ENCODE results near the gene MYO3B.

The MYO3B gene

GRCh38 chr2:170237572-170238120, 59.7 kb downstream of the MYO3B start:
- no peak for DNase-seq

DNA sequence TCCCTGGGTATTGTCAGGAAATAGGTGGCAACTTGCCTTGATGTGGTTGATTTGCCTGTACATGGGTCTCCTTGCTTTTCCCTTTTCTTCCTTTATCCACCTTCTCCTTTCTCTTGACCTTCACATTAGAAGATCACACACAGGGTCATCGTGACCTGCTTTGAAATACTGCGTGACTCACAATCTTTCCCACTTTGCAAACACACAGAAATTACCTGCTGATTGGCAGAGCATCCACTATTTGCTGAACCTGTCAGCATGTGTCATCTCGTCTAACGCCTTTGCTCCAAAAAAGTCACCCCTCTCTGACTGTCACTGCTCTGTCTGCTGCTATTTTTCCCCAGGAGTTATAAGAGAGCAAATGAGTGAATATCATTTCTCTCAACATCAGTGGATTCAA, 60.8 kb downstream of the MYO3B start:
- no peak for DNase-seq

GRCh38 chr2:170240629-170241028, 62.7 kb downstream of the MYO3B start:
- DNase-seq, result no peak

DNA sequence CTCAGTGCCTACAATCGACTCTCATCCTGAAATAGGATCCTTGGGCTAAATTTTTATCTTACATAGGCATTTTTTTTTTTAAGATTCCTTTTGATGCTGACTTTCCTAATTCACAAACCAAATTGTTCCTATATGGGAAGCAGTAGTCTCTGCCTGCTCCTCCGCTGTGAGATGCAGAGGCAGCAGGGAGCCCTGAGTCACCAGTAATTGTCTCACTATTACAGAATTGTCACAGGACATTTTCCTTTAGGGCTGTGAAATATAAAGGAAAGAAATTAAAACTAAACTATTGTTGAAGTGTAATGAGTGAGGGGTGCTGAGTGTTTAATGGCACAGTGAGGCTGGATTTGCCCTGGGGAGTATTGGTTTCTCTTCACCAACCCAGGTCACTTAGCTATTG, 63.8 kb downstream of the MYO3B start:
- DNase-seq, result no peak

DNA sequence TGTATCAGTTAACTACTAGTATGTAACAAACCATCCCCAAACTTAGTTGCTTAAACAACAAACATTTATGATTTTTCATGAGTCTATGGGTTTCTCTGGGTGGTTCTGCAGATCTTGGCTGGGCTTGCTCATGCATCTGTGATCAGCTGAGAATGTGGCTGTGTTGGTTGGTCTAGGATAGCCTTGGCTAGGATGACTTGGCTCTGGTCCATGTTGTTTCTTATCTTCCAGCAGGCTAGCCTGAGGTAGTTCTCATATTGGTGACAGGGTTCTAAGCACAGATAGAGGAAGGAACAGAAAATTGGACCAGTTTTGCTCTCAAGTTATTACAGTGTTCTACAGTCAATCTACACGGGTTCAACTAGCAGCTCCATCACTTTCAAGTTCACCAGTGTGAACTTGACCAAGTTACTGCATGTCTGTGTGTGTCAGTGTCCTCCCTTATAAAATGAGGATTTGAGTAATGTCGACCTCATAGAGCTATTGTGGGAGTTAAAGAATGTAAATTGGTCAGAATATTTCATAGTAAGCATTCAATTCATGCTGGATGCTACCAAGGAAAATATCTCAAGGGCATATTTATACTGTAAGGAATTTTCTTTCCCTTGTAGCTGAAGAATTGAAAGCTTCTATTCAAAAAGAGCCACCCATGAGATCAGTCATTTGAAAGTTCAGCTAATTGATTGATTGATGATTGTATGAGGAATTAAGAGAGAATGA, 65.3 kb downstream of the MYO3B start:
- DNase-seq, result no peak

DNA sequence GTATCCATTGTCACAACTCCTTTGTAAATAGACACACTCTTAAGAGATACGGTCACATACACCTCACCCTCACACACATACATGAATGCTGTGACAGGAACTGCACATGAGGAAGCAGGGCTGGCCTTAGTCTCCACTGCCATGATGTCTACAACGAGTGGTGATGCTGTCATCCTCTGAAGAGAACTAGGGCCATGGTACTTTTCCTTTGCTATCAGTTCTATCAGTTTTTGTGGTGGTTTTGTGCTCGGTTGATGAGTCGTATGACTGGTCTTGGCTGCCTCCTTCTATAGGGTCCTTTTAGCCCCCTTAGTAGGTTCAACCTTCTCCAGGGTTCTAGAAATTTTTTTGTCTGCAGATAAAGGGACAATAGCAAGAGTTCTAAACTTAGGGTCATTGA, 66.0 kb downstream of the MYO3B start:
- DNase-seq, result no peak

DNA sequence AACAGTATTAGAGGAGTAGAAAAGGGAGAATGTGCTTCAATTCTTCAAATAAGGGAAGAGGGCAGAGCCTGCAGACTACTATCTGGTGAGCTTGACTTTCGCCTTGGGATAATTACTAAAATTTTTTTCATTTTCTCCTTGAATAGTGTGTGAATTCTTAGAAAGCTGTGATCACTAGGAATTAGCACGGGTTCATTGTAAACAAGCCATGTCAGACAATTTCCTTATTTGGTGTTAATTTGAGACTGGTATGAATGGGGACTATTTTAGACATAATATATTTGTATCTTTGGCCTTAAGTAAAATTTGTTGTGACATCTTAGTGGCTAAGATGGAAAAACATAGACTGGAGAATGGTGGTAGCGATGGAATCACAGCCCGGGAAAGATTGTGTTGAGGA, 66.6 kb downstream of the MYO3B start:
- DNase-seq, result no peak

DNA sequence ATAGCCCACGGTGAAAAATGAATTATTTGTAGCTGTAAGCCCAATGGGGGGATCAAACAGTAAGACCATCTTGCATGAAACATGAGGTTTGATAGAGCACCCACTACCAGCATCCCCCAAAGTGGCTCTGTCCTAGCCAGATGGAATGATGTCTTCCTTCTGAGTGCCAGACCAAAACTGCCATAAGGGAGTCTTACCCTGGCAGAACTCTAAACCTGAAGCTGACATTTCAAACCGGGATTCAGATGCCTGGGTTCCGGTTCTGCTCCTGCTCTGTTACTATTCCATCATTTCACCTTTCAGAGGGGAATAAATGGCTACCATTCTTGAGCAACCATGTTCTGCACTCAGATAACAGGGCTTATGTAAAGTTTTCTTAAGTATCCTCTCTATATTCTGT, 67.4 kb downstream of the MYO3B start:
- no peak for DNase-seq

DNA sequence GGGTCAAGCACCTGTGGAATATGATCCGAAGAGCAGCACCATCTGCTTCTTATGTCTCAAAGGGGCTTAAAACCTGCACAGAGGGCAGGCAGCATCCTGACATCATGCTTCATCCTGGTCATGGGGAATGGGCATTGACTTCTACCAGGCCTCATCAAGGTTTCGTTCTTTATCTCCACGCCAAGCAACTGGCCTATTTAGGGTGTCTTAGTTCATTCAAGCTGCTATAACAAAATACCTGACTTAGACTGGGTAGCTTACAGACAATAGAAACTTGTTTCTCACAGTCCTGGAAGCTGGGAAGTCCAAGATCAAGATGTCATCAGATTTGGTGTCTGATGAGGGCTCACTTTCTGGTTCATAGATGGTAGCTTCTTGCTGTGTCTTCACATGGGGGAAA, 69.4 kb downstream of the MYO3B start:
- DNase-seq, result no peak

- no peak for DNase-seq
These were observed 70.0 kb downstream of the MYO3B start for GRCh38 chr2:170247882-170248393.

- DNase-seq, result no peak
These were observed 70.8 kb downstream of the MYO3B start for GRCh38 chr2:170248574-170249393.

DNA sequence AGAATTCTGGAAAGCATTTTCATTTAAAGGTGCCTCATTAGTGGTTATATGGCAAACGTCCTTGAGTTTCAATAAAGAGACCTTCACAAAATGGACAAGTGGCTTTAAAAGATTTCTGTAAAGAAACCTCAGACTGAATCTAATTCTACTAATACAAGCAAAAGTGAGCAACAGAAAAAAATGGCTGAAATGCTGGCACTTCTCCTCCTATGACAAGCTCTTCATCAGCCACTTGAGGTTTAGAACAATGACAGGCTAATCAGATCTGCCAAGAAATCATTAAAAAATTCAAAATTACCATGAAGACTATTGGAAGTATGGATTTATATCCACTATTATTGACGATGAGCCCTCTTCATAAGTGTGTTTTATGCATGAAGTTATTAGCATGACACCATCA, 71.8 kb downstream of the MYO3B start:
- no peak for DNase-seq

- DNase-seq, result no peak
These were observed 72.6 kb downstream of the MYO3B start for GRCh38 chr2:170250584-170250983.

- DNase-seq, result no peak
These were observed 74.5 kb downstream of the MYO3B start for GRCh38 chr2:170252414-170252813.

DNA sequence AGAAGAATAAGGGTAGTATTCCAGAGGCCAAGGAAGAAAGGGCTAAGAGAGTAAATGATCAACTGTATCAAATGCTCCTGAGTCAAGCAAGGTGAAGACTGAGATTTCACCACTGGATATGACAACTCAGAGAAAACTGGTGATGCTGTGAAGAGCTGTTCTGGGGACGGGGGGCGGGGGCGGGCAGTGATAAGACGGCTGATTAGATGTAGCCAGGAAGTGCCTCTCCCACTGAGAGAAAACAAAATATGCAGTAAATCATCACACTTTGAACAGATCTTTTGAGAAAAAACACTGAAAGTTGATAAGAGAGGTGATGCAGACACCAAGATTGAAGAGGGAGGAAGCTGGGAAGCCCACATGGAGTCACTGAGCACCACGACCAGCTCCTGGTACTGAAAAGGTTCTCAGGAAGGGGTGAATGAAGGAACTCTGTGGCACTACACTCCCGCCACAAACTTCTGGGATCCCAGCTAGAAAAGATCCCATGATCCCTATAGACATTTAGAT, 75.8 kb downstream of the MYO3B start:
- DNase-seq, result no peak

GRCh38 chr2:170254293-170254732, 76.4 kb downstream of the MYO3B start:
- DNase-seq, result no peak

DNA sequence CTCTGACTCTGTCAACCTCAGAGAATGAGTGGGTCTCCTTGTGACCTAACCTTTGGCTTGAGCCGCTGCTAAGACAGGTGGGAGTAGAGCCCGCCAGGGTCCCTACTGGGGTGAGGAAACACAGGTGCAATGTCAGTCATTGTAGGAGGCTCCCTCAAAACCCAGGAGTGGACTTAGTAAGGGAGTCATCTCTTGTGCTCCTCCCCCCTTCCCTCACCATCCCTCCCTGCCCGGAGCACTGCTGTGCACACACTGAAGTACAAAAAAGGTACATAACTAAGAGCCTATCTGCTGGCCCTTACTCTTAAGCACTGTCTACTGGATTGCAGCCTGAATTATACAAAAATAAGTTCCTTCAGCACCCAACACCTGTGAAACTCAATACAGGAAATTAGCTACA, 77.2 kb downstream of the MYO3B start:
- DNase-seq, result no peak

GRCh38 chr2:170255971-170256370, 78.0 kb downstream of the MYO3B start:
- no peak for DNase-seq

DNA sequence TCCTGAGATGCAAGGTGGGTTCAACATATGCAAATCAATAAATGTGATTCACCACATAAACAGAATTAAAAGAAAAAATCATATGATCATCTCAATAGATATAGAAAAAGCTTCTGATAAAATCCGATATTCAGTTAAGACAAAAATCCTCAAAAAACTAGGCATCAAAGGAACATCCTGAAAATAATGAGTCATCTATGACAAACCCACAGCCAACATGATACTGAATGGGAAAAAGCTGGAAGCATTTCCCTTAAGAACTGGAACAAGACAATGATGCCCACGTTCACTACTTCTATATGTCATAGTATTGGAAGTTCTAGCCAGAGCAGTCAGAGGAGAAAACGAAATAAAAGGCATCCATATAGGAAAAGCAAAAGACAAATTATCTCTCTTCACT, 80.4 kb downstream of the MYO3B start:
- DNase-seq, result no peak

- DNase-seq, result no peak
These were observed 82.2 kb downstream of the MYO3B start for GRCh38 chr2:170260188-170260587.

DNA sequence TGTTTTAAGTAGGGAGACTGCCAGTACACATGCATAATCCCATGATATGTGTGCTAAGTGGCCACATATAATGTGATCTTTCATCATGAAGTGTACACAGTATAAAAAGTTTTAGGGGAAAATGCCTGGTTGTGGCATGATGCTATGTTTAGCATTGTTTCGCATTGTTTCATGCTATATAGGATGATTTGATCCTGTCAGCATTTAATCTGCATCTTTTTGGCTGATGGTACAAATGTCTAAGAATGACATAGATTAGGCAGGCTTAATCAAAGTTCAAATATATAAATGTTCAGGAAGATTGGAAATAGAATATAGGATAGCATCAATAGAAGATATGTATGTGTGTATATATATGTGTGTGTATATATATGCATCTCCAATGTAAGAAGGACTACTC, 83.6 kb downstream of the MYO3B start:
- no peak for DNase-seq

- no peak for DNase-seq
These were observed 84.4 kb downstream of the MYO3B start for GRCh38 chr2:170262343-170262742.

DNA sequence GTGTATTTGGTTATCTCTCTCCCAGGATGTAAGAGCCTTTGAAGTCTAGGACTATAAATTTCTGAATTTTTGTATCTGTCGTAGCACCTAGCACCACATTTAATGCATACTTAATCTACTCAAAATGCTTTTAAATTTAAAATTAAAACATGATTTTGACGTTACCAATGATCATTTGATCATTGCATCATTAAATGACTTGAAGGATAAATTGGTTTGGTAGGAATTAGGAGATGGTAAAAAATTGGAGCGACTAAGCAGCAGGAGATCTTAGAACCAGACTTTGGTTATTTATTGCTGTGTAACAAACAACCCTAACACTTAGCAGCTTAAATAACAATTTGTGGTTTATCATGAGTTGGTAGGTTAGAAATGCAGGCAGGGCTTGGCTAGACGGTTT, 84.9 kb downstream of the MYO3B start:
- DNase-seq, result no peak
